HepG2 (cell line): ENCODE results near the gene CPS1. TPM values are rescaled to one million over a fixed set of nuclear protein-coding genes. Genes with fewer than 3 reads are reported as not detected.

ENCODE experiments used
- ATAC-seq: fragments of 200-7000 bp; cut with Tn5 transposase; 3 replicates; pipeline ENCODE4 v1.9.1; 2020; ENCODE audit warnings: mild to moderate bottlenecking, moderate library complexity
- BruUV-seq: library from RNA; stranded (reverse); fragments of 400-500 nt; replicated peaks from 2 replicates; lab custom pipeline; 2021; lab: Mats Ljungman, UMichigan
- CTCF ChIA-PET: fragments of 300-600 bp; formaldehyde crosslinking; extraction: SDS; loops from one replicate; lab custom pipeline; 2021; ENCODE audit warnings: low total read pairs, inconsistent platforms, low intra/inter-chr PET ratio; lab: Yijun Ruan, JAX
- POLR2A ChIA-PET: fragments of 350-600 bp; sonication (Branson Sonifier 250); formaldehyde crosslinking; loops from one replicate; lab custom pipeline; 2020; ENCODE audit warnings: antibody characterized with exemption, inconsistent platforms; lab: Yijun Ruan, JAX
- DNase-seq: peaks from one replicate; pipeline ENCODE4 v3.0.0-alpha.2; 2015; ENCODE audit warnings: low spot score
- FAIRE-seq: peaks from 3 replicates; lab custom pipeline; 2011; peaks lifted over from hg19 to GRCh38; lab: Jason Lieb, UNC
- H2AFZ ChIP-seq: one replicate; pipeline ENCODE4 v1.6.1; 2011; ENCODE audit warnings: low read length, inconsistent platforms
- H3K27ac ChIP-seq: fragments of 300-600 bp; 3 replicates; pipeline ENCODE4 v1.8.0; 2011; ENCODE audit warnings: mixed run types, mild to moderate bottlenecking, mixed read lengths, low read length, inconsistent platforms; ENCODE audit not compliant: insufficient read depth; ENCODE audit errors: extremely low read length
- H3K27me3 ChIP-seq, 2 experiments: fragments of 200-600 bp in 1 of 2; 2 replicates in 1 of 2; 3 replicates in 1 of 2; pipeline versions ENCODE4 v1.6.0 to v1.8.0; 2011; ENCODE audit warnings: low read length in 2 of 2, mild to moderate bottlenecking in 2 of 2, moderate library complexity in 2 of 2, inconsistent platforms in 1 of 2; ENCODE audit not compliant: insufficient read depth in 2 of 2, control insufficient read depth in 1 of 2
- H3K36me3 ChIP-seq, 2 experiments: fragments of 200-600 bp in 1 of 2; replicated peaks in 1 of 2; 2 replicates in 1 of 2; 3 replicates in 1 of 2; pipeline versions ENCODE4 v1.5.1 to v1.8.0; 2011; ENCODE audit warnings: low read length in 2 of 2, inconsistent platforms in 1 of 2; ENCODE audit not compliant: insufficient read depth in 2 of 2, control insufficient read depth in 1 of 2
- H3K4me1 ChIP-seq: 2 replicates; pipeline ENCODE4 v1.5.1; 2012; ENCODE audit warnings: low read length, inconsistent platforms; ENCODE audit not compliant: insufficient read depth
- H3K4me2 ChIP-seq: 2 replicates; pipeline ENCODE4 v1.6.0; 2011; ENCODE audit warnings: low read depth, low read length, inconsistent platforms
- H3K4me3 ChIP-seq, 3 experiments: fragments of 200-600 bp in 1 of 3; sonication (generic), shearing (Covaris generic) in 1 of 3; replicated peaks in 1 of 3; 2 replicates each; pipeline ENCODE4 v1.5.1; 2011 to 2016; ENCODE audit warnings: low read length in 3 of 3, inconsistent platforms in 2 of 3, low read depth in 2 of 3, mild to moderate bottlenecking in 2 of 3, control low read depth in 1 of 3, mixed read lengths in 1 of 3; ENCODE audit not compliant: insufficient read depth in 1 of 3
- H3K79me2 ChIP-seq: one replicate; pipeline ENCODE4 v1.6.1; 2011; ENCODE audit warnings: low read length, inconsistent platforms; ENCODE audit not compliant: insufficient read depth
- H3K9ac ChIP-seq: 2 replicates; pipeline ENCODE4 v1.6.0; 2011; ENCODE audit warnings: mild to moderate bottlenecking, low read depth, low read length, inconsistent platforms; ENCODE audit not compliant: insufficient read depth
- H3K9me3 ChIP-seq: 2 replicates; pipeline ENCODE4 v1.5.1; 2012; ENCODE audit warnings: mild to moderate bottlenecking, low read length
- H4K20me1 ChIP-seq: 2 replicates; pipeline ENCODE4 v1.6.0; 2011; ENCODE audit warnings: inconsistent platforms, mild to moderate bottlenecking, low read length, moderate library complexity; ENCODE audit not compliant: insufficient read depth
- FOXA1 ChIP-seq, 2 experiments: fragments of 450-650 bp in 1 of 2; sonication (generic) in 1 of 2; formaldehyde crosslinking in 1 of 2; IDR thresholded peaks; 2 replicates each; pipeline versions ENCODE4 v1.4.0 to v1.6.1; 2016 to 2020; ENCODE audit warnings: missing genetic modification reagents in 1 of 2
- HOXA7 ChIP-seq: sonication (generic); formaldehyde crosslinking; IDR thresholded peaks from 2 replicates; pipeline ENCODE4 v1.8.1; 2022; ENCODE audit warnings: mild to moderate bottlenecking, missing genetic modification reagents, moderate library complexity
- NFE2 ChIP-seq: sonication (generic); formaldehyde crosslinking; IDR thresholded peaks from 2 replicates; pipeline ENCODE4 v1.4.0; 2020; ENCODE audit warnings: missing genetic modification reagents
- PCBP2 ChIP-seq: fragments of 200-400 bp; formaldehyde crosslinking; optimal IDR thresholded peaks from 2 replicates; pipeline ENCODE3; 2018; ENCODE audit warnings: low read length, low read depth; ENCODE audit not compliant: poor library complexity, severe bottlenecking
- PPARG ChIP-seq: conservative IDR thresholded peaks from 2 replicates; pipeline ENCODE4 v1.6.1; 2016; ENCODE audit warnings: missing biosample characterization, missing genetic modification reagents
- RBM39 ChIP-seq: fragments of 200-400 bp; formaldehyde crosslinking; IDR thresholded peaks from one replicate; pipeline ENCODE4 v1.6.1; 2018; ENCODE audit warnings: antibody characterized with exemption, mild to moderate bottlenecking, low read depth, low read length; ENCODE audit not compliant: poor library complexity, severe bottlenecking
- SSRP1 ChIP-seq: IDR thresholded peaks from 2 replicates; pipeline ENCODE4 v1.6.1; 2016; ENCODE audit warnings: control low read depth
- TBX2 ChIP-seq: sonication (generic); formaldehyde crosslinking; IDR thresholded peaks from 2 replicates; pipeline ENCODE4 v1.5.0; 2020; ENCODE audit warnings: missing genetic modification reagents, mild to moderate bottlenecking, borderline replicate concordance
- TOPORS ChIP-seq: sonication (generic); formaldehyde crosslinking; IDR thresholded peaks from 2 replicates; pipeline ENCODE4 v1.8.0; 2023; ENCODE audit warnings: mild to moderate bottlenecking, missing genetic modification reagents
- ZBTB40 ChIP-seq, 2 experiments: fragments of 450-650 bp in 1 of 2; sonication (generic) in 1 of 2; formaldehyde crosslinking in 1 of 2; IDR thresholded peaks; 2 replicates each; pipeline versions ENCODE4 v1.6.1 to v1.8.0; 2016 to 2022; ENCODE audit warnings: antibody characterized with exemption in 1 of 2, mild to moderate bottlenecking in 1 of 2, missing genetic modification reagents in 1 of 2
- ZNF207 ChIP-seq: fragments of 450-650 bp; IDR thresholded peaks from 2 replicates; pipeline ENCODE4 v1.6.1; 2016; ENCODE audit warnings: antibody characterized with exemption, borderline replicate concordance
- WGBS: methylation state at CpG from one replicate; pipeline ENCODE4 v1.1.6; 2017; ENCODE audit warnings: low lambda C conversion rate; 5-methylcytosine and 5-hydroxymethylcytosine counted together
- in situ Hi-C: cut with HindIII; loops from 2 replicates; pipeline ENCODE4 v1.10.0; 2017; ENCODE audit warnings: low pct_unique_long_range_greater_than_20kb; ENCODE audit not compliant: extremely low pct_ligation_motif_present
- intact Hi-C: fragments of 100-400 bp; cut with micrococcal nuclease; formaldehyde crosslinking; loops from one replicate; pipeline ENCODE4 v1.10.0; 2022; ENCODE audit not compliant: unreplicated experiment
- polyA plus RNA-seq, 8 experiments: library from polyadenylated mRNA; depleted of rRNA in 3 of 8; stranded (reverse) in 7 of 8; unstranded in 1 of 8; fragments of >200 nt; fragmentation: Illumina TruSeq in 4 of 8; extraction: Trizol in 4 of 8; gene quantifications; 2 replicates each; pipeline versions ENCODE4 v1.2.1 to v1.2.3, GENCODE V29; 2011 to 2016; ENCODE audit warnings: low read depth in 4 of 8, missing spikeins in 1 of 8, mixed read lengths in 1 of 8; ENCODE audit not compliant: insufficient read depth in 1 of 8
- total RNA-seq, 5 experiments: library from RNA; depleted of rRNA; stranded (reverse); fragments of >200 nt; fragmentation: Illumina TruSeq; extraction: Trizol; gene quantifications; 2 replicates each; pipeline ENCODE4 v1.2.3, GENCODE V29; 2016; ENCODE audit warnings: low read depth in 1 of 5
- TF ChIP-seq, protein P1 (sequence below): sonication (generic); formaldehyde crosslinking; conservative IDR thresholded peaks from 2 replicates; pipeline ENCODE4 v1.8.1; 2023; ENCODE audit warnings: missing genetic modification reagents

The CPS1 gene
- total and polyA plus RNA-seq, 2 of the 13 experiments (the other 11 are each of a cell fraction or from before 2014, with no cell fraction given), result 24.4 to 51.7 TPM

GRCh38 chr2:210713122-210713521, 156.7 kb downstream of the CPS1 start (continued):
- TF ChIP-seq ZBTB40 (IDR thresholded peaks at IDR 0.05) (no peak), ZBTB40 (CRISPR knock-in tag; IDR thresholded peaks at IDR 0.05) (no peak), SSRP1 (CRISPR knock-in tag) (no peak)

GRCh38 chr2:210715560-210716082, 159.2 kb downstream of the CPS1 start:
- ATAC-seq (no peak), FAIRE-seq (no peak), DNase-seq (no peak)
- H3K27ac ChIP-seq, result no peak overlapping the region
- H3K4me1 ChIP-seq, result no peaks in the 10 kb centered on the region
- H3K79me2 ChIP-seq, result no peaks in the 10 kb centered on the region
- no peak overlapping the region for H3K4me3 ChIP-seq
- H3K9me3 ChIP-seq, result no peaks in the 10 kb centered on the region
- no peak overlapping the region for H2AFZ ChIP-seq
- in situ Hi-C loops (no loop called here), intact Hi-C loops (no loop called here)
- ChIA-PET CTCF (no interaction called here), POLR2A (no interaction called here)
- no peak overlapping the region for H3K9ac ChIP-seq
- BruUV-seq, result no TSS peak
- WGBS, result 32% methylated on average over 5 of the region's 5 CpGs
- H3K36me3 ChIP-seq, result no peaks in the 10 kb centered on the region
- H4K20me1 ChIP-seq, result no peaks in the 10 kb centered on the region
- H3K27me3 ChIP-seq, result no peaks in the 10 kb centered on the region
- H3K4me2 ChIP-seq, result no peak overlapping the region
- TF ChIP-seq ZNF207 (no peak), FOXA1 (IDR thresholded peaks at IDR 0.05) (no peak), FOXA1 (CRISPR knock-in tag; IDR thresholded peaks at IDR 0.05) (no peak), PPARG (no peak), TBX2 (no peak), RBM39 (no peak), NFE2 (CRISPR knock-in tag) (no peak), HOXA7 (no peak), PCBP2 (no peak), TOPORS (CRISPR knock-in tag) (no peak)
- TF ChIP-seq, protein P1, sequence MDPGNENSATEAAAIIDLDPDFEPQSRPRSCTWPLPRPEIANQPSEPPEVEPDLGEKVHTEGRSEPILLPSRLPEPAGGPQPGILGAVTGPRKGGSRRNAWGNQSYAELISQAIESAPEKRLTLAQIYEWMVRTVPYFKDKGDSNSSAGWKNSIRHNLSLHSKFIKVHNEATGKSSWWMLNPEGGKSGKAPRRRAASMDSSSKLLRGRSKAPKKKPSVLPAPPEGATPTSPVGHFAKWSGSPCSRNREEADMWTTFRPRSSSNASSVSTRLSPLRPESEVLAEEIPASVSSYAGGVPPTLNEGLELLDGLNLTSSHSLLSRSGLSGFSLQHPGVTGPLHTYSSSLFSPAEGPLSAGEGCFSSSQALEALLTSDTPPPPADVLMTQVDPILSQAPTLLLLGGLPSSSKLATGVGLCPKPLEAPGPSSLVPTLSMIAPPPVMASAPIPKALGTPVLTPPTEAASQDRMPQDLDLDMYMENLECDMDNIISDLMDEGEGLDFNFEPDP (CRISPR knock-in tag), result no peak
